Caco-2 (cell line): ENCODE measurements around the gene DOCK2. TPM values are rescaled to one million over a fixed set of nuclear protein-coding genes. Genes with fewer than 3 reads are reported as not detected.

ENCODE experiments used
- BruUV-seq: library from RNA; stranded (reverse); fragments of 400-500 nt; replicated peaks from 2 replicates; lab custom pipeline; 2021; lab: Mats Ljungman, UMichigan
- CTCF ChIA-PET: fragments of 300-600 bp; sonication (Branson Sonifier 250); formaldehyde crosslinking; loops from one replicate; lab custom pipeline; 2022; ENCODE audit warnings: antibody characterized with exemption; lab: Charles Lee
- POLR2A ChIA-PET: fragments of 300-600 bp; sonication (Branson Sonifier 250); formaldehyde crosslinking; loops from one replicate; lab custom pipeline; 2022; ENCODE audit warnings: antibody characterized with exemption; lab: Charles Lee
- DNase-seq, 2 experiments: peaks; one replicate each; pipeline versions ENCODE4 v3.0.0 to v3.0.0-alpha.2; 2020 to 2022
- H3K27me3 ChIP-seq: replicated peaks from 2 replicates; pipeline ENCODE4 v1.6.0; 2011; ENCODE audit warnings: low read length; ENCODE audit not compliant: control insufficient read depth, insufficient read depth
- H3K36me3 ChIP-seq: 2 replicates; pipeline ENCODE4 v1.5.1; 2011; ENCODE audit warnings: low read length; ENCODE audit not compliant: control insufficient read depth, insufficient read depth
- H3K4me1 ChIP-seq: fragments of 250-450 bp; sonication (Bioruptor Pico); 2 replicates; pipeline ENCODE4 v1.5.1; 2020; ENCODE audit warnings: mild to moderate bottlenecking
- H3K4me3 ChIP-seq: 2 replicates; pipeline ENCODE4 v1.5.1; 2011; ENCODE audit warnings: low read depth, mild to moderate bottlenecking, control low read depth, low read length
- H3K9me3 ChIP-seq: fragments of 250-450 bp; sonication (Bioruptor Pico); 2 replicates; pipeline ENCODE4 v1.5.1; 2020; ENCODE audit warnings: mild to moderate bottlenecking, moderate library complexity
- H3K27ac Mint-ChIP-seq: one replicate; pipeline ENCODE4 v1.8.0; 2022; ENCODE audit warnings: mixed read lengths; ENCODE audit not compliant: unreplicated experiment
- H3K27me3 Mint-ChIP-seq: one replicate; pipeline ENCODE4 v1.8.0; 2022; ENCODE audit warnings: mixed read lengths; ENCODE audit not compliant: insufficient read depth, unreplicated experiment
- H3K36me3 Mint-ChIP-seq: one replicate; pipeline ENCODE4 v1.8.0; 2022; ENCODE audit warnings: mild to moderate bottlenecking, mixed read lengths; ENCODE audit not compliant: insufficient read depth, unreplicated experiment
- H3K4me1 Mint-ChIP-seq: one replicate; pipeline ENCODE4 v1.8.0; 2022; ENCODE audit warnings: low read depth, mixed read lengths; ENCODE audit not compliant: unreplicated experiment
- H3K4me3 Mint-ChIP-seq: one replicate; pipeline ENCODE4 v1.8.0; 2022; ENCODE audit warnings: mild to moderate bottlenecking, moderate library complexity, mixed read lengths; ENCODE audit not compliant: unreplicated experiment
- H3K9me3 Mint-ChIP-seq: one replicate; pipeline ENCODE4 v1.8.0; 2022; ENCODE audit warnings: mixed read lengths; ENCODE audit not compliant: unreplicated experiment
- CTCF ChIP-seq, 2 experiments: fragments of 200-600 bp in 1 of 2; IDR thresholded peaks; 1 replicate in 1 of 2; 2 replicates in 1 of 2; pipeline versions ENCODE4 v1.5.1 to v1.8.0; 2011 to 2022; ENCODE audit warnings: antibody characterized with exemption in 1 of 2, control low read depth in 1 of 2, inconsistent platforms in 1 of 2, low read depth in 1 of 2, low read length in 1 of 2, mild to moderate bottlenecking in 1 of 2, moderate library complexity in 1 of 2; ENCODE audit not compliant: insufficient read depth in 1 of 2, severe bottlenecking in 1 of 2, unreplicated experiment in 1 of 2
- intact Hi-C: fragments of 100-400 bp; cut with micrococcal nuclease; formaldehyde crosslinking; loops from one replicate; pipeline ENCODE4 v1.10.0; 2022; ENCODE audit not compliant: unreplicated experiment
- total RNA-seq: library from RNA; stranded (reverse); gene quantifications from 2 replicates; pipeline ENCODE4 v1.2.3, GENCODE V29; 2022

The DOCK2 gene
- total RNA-seq, 1 experiment from 2014 or later, result 0.09 TPM

GRCh38 chr5:169979871-169980270 lies 342.8 kb downstream of the DOCK2 start:
- Histone ChIP-seq H3K27me3 (no peaks in the 10 kb centered on the region), H3K36me3 (no peaks in the 10 kb centered on the region), H3K4me3 (no peak overlapping the region), H3K4me1 (0 out of 2 replicates have a peak, but pooled peaks cover 4% of the 10 kb centered on the region), H3K9me3 (no peaks in the 10 kb centered on the region)
- BruUV-seq, result no TSS peak
- no peak for DNase-seq
- POLR2A ChIA-PET, result no interaction called here
- Mint-ChIP-seq H3K4me3 (peak overlapping the region; percentile 7), H3K9me3 (no peaks in the 10 kb centered on the region), H3K36me3 (no peaks in the 10 kb centered on the region), H3K27me3 (peaks cover 16% of the 10 kb centered on the region), H3K4me1 (no peaks in the 10 kb centered on the region), H3K27ac (no peak overlapping the region)
- no peak for TF ChIP-seq CTCF (IDR thresholded peaks at IDR 0.05; ENCODE audit: insufficient read depth in 1 of 2, low read depth in 1 of 2, low read length in 1 of 2, severe bottlenecking in 1 of 2, unreplicated experiment in 1 of 2)
- CTCF ChIA-PET, result interaction anchor here (0.5 to 2.4 kb wide), 9 partner anchors 8 to 278 kb away, joined by 3 to 44 read pairs (median 4); no protein-coding TSS in a partner anchor
- intact Hi-C loops, result loop anchor here (1.0 to 10.0 kb wide), 3 partner anchors 65 to 278 kb away; no protein-coding TSS in a partner anchor

GRCh38 chr5:169980418-169981053 lies 343.5 kb downstream of the DOCK2 start, which contains the start of gene INSYN2B:
INSYN2B (minus strand) TSS chr5:169980495; CDS start chr5:169883898, 96,597 bp downstream.
- H3K36me3 ChIP-seq, result no peaks in the 10 kb centered on the region
- DNase-seq, result peak; percentile 70 to 76
- no peaks in the 10 kb centered on the region for H3K9me3 ChIP-seq
- ChIA-PET POLR2A (no interaction called here), CTCF (interaction anchor here (0.5 to 2.4 kb wide), 12 partner anchors 9 to 279 kb away, joined by 3 to 44 read pairs (median 4); no protein-coding TSS in a partner anchor)
- H3K27me3 ChIP-seq, result no peaks in the 10 kb centered on the region
- H3K36me3 Mint-ChIP-seq, result no peaks in the 10 kb centered on the region
- no peak within 1 kb of the TSS for H3K4me3 ChIP-seq
- H3K9me3 Mint-ChIP-seq, result no peaks in the 10 kb centered on the region
- TF ChIP-seq CTCF (IDR thresholded peaks at IDR 0.05; ENCODE audit: insufficient read depth in 1 of 2, low read depth in 1 of 2, low read length in 1 of 2, severe bottlenecking in 1 of 2, unreplicated experiment in 1 of 2), result peak; percentile 64 to 66
- H3K4me1 ChIP-seq, result 0 out of 2 replicates have a peak, but pooled peaks cover 4% of the 10 kb centered on the region
- no TSS peak for BruUV-seq
- no peak within 1 kb of the TSS for H3K27ac Mint-ChIP-seq
- no peaks in the 10 kb centered on the region for H3K4me1 Mint-ChIP-seq
- H3K27me3 Mint-ChIP-seq, result peaks cover 14% of the 10 kb centered on the region
- H3K4me3 Mint-ChIP-seq, result peak within 1 kb of the TSS; percentile 7
- intact Hi-C loops, result loop anchor here (1.0 to 10.0 kb wide), 3 partner anchors 66 to 278 kb away; no protein-coding TSS in a partner anchor

GRCh38 chr5:169988206-169988605 lies 351.1 kb downstream of the DOCK2 start:
- BruUV-seq, result no TSS peak
- Histone ChIP-seq H3K27me3 (no peaks in the 10 kb centered on the region; the same call in 1 of the 2 replicates), H3K4me3 (no peak overlapping the region), H3K9me3 (no peaks in the 10 kb centered on the region), H3K36me3 (no peaks in the 10 kb centered on the region), H3K4me1 (no peaks in the 10 kb centered on the region)
- DNase-seq, result no peak
- no peaks in the 10 kb centered on the region for H3K9me3 Mint-ChIP-seq
- H3K27ac Mint-ChIP-seq, result no peak overlapping the region
- POLR2A ChIA-PET, result no interaction called here
- CTCF ChIA-PET, result no interaction called here
- intact Hi-C loops, result loop anchor here (10.0 kb wide), 1 partner anchor 153 kb away; no protein-coding TSS in a partner anchor
- no peaks in the 10 kb centered on the region for H3K36me3 Mint-ChIP-seq
- no peak overlapping the region for H3K4me3 Mint-ChIP-seq
- no peak for TF ChIP-seq CTCF (IDR thresholded peaks at IDR 0.05; ENCODE audit: insufficient read depth in 1 of 2, low read depth in 1 of 2, low read length in 1 of 2, severe bottlenecking in 1 of 2, unreplicated experiment in 1 of 2)
- peaks cover 18% of the 10 kb centered on the region for H3K27me3 Mint-ChIP-seq
- no peaks in the 10 kb centered on the region for H3K4me1 Mint-ChIP-seq
